Smooth muscle cell of the brain vasculature (primary cell): ENCODE measurements around the gene MLLT3.
"Not testable (repeated sequence)": the region's sequence is repeated elsewhere in the genome, so short reads cannot be mapped to it uniquely, and the experiment has no call there.

Source experiments
- DNase-seq: peaks from one replicate; pipeline ENCODE4 v3.0.0-alpha.2; 2012; ENCODE audit warnings: low read depth, low spot score

MLLT3 gene

DNA sequence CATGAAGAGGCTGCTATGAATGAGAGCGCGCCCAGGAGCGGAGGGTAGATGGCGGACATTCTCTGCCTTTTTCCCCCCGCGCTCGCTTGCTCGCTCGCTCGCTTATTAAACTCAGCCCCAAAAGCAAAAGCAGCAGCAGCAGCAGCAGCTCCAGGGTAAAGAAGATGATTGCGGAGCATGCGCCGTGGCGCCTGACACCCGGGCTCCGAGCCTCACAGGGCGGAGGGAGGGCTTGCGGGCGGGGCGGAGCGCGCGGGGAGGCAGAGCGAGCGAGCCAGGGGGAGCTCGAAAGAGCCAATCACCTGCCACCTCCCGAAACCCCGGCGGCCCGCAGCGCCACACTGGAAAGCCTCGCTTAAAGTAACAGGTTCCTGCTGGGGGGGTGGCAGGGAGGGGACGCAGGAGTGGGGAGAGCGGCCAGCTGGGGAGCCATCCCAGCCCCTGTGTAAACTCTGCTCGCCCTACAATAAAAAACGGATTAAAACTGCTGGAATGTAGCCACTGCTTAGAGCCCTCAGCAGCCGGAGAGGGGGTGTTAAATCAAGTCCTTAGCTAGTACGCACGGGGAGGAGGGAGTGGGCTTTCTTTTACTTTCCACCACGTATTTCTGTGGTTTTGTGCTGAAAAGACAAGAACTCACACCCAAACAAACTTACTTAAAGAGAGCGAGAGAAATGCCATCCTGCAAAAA, at the start of gene MLLT3:
Gene MLLT3 (minus strand): TSS at position 170 of the 691 bp plus-strand sequence.
- peak; percentile 91 for DNase-seq

DNA sequence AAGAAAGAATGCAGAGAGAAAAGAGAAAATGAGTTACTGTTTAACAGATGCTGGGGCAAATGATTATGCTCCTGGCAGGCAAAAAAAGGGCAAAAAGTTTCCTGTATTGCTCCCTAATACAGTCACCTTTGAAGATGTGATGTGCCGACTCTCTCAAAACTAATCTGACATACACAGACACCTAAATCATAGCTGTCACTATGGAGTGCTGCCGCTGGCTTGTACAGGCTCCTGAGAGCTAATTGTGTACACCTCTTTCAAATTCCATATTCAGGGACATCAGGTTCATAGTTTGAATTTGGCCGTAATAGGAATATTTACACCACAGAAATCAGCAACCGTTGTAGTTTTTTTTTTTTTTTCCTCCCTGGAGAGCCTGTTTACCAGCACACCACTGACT, 49.3 kb upstream of the MLLT3 start:
- DNase-seq: no peak

DNA sequence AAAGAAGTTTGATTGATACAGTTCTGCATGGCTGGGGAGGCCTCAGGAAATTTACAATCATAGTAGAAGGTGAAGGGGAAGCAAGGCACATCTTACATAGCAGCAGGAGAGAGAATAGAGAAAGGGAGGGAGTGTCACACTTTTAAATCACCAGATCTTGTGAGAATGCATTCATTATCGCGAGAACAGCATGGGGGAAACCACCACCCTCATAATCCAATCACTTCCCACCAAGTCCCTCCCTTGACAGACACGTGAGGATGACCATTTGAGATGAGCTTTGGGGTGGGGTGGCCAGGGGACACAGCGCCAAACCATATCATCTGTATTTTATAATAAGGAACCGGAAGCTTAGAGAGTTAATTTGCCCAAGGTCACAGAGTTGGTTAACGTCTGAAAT, 48.1 kb upstream of the MLLT3 start:
- DNase-seq: no peak

DNA sequence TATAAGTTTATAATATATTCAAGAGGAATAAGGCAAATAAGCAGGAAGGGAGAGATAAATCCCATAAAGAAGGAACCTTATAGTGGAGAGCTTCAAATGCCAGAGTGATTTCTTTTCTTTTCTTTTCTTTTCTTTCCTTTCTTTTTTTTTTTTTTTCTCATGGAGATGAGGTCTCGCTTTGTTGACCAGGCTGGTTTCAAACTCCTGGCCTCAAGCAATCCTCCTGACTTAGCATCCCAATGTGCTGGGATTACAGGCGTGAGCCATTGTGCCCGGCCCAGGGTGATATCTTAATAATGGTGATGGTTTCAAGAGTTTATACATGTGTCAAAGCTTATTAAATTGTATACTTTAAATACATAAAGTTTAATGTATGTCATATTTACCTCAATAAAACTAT, 42.2 kb upstream of the MLLT3 start:
- no peak for DNase-seq

DNA sequence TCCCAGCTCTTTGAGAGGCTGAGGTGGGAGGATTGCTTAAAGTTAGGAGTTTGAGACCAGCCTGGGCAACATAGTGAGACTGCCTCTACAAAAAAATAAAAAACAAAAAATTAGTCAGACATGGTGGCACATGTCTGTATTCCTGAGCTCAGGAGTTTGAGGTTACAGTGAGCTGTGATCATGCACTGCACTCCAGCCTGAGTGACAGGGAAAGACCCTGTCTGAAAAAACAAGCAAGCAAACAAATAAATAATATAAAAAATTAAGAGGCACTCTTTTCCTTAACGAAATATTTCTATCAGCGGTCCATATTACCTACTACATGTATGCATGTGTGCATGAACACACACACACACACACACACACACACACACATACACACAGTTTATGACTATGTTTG, 40.8 kb upstream of the MLLT3 start:
- DNase-seq: no peak

DNA sequence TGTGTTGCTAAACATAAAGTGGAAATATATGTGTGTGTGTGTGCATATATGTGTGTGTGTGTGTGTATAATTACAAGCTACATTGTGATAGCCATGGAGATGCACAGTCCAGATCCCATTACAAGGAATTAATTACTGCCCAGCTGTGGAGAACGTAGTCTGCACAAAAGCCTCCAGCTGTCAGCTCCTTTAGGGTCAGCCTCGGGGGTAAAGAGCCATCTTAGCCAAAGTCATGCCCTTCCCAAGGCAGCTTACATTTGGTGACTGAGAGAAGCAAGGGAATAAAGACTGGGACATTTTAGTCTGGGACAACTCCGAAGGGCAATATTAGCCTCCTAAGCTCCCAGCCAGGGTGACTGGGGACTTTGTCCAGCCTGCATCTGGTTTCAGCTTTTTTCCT, 39.9 kb upstream of the MLLT3 start:
- DNase-seq: no peak

DNA sequence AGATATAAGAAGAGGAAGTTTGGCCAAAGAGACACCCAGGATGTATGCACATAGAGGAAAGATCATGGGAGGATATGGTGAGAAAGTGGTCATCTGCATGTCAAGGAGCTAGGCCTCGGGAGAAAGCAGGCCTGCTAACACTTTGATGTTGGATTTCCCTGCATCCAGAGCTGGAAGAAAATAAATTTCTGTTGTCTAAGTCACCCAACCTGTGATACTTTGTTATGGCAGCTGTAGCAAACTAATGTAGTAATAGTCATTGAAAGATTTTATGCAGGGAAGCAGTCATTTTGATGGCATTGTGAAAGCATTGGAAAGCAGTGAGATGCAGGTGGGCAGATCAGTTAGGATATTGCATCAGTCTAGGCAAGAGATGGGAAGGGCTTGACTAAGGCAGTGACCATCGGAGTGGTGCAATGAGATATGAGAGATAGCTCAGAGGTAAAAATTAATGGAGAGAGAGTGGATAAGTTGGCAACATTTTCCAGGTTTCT, 37.2 kb upstream of the MLLT3 start:
- no peak for DNase-seq

DNA sequence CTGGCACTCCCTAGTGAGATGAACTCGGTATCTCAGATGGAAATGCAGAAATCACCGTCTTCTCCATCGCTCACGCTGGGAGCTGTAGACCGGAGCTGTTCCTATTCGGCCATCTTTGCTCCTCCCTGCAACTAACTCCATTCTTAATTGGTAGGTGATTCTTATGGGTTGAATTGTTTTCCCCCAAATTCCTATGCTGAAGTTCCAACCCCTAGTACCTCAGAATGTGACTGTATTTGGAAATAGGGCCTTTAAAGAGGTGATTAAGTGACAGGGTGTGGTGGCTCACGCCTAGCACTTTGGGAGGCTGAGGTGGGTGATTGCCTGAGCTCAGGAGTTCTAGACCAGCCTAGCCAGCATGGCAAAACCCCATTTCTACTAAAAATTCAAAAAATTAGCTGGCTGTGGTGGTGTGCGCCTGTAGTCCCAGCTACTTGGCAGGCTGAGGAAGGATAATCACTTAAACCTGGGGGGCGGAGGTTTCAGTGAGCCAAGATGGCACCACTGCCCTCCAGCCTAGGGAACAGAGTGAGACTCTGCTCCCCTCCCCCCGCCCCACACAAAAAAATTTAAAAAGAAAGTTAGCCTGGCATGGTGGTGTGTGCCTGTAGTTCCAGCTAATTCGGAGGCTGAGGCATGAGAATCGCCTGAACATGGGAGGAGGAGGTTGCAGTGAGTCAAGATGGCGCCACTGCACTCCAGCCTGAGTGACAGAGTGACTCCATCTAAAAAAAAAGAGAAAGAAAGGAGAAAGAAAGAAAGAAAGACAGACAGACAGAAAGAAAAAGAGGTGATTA, 36.6 kb upstream of the MLLT3 start:
- DNase-seq: no peak

DNA sequence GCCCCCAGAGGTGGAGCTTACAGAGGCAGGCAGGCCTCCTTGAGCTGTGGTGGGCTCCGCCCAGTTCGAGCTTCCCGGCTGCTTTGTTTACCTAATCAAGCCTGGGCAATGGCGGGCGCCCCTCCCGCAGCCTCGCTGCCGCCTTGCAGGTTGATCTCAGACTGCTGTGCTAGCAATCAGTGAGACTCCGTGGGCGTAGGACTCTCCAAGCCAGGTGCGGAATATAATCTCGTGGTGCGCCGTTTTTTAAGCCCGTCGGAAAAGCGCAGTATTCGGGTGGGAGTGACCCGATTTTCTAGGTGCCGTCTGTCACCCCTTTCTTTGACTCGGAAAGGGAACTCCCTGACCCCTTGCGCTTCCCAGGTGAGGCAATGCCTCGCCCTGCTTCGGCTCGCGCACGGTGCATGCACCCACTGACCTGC, 36.0 kb upstream of the MLLT3 start:
- not testable (repeated sequence) for DNase-seq

DNA sequence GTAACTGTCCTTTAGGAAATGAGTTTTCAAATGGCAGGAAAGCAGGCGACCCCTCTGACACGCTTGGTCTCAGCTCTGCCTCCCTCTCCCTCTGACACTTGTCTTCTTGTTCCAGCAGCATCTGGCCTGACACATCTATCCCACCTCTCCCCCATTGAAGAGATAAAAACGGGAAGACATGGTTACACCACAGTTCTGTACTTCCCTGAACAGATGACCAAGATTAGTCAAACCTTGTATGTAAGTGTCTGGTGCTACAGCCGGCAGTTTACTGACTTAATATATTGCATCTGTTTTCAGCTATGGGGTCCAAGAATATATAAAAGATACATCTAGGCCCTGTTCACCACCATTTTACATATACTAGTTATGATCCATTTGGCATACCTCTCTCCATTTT, 29.6 kb upstream of the MLLT3 start:
- no peak for DNase-seq

DNA sequence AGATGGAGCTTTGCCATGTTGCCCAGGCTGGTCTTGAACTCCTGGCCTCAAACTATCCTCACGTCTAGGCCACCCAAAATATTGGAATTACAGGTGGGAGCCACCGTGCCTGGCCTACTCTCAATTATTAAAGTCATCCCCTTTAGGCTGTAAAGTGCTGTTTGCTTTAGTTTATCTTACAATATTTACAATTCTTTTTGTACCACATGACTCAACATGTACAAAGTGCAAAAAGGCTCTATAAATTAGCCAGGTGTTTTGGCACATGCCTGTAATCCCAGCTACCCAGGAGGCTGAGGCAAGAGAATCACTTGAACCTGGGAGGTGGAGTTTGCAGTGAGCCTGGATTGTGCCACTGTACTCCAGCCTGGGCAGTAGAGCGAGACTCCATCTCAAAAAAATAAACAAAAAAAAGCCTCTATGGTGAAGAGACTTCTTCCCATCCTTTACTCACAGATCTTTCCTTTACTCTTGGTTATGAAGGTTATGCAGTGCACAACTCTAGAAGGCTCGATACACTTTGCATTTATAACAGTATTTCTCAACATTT, 28.5 kb upstream of the MLLT3 start:
- no peak for DNase-seq

DNA sequence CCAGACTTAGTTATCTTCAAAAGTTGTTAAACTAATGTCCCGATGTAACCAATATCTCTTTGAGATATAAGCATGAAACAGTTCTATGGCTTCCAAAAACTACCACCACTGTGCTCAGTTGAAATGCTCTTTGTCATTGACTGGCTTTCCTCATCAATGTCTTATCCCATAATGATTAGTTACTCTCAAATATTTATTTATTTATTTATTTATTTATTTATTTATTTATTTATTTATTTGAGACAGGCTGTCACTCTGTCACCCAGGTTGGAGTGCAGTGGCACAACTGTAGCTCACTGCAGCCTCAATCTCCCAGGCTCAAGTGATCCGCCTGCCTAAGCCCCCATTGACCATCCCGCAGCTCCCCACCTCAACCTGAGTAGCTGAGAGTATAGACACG, 28.0 kb upstream of the MLLT3 start:
- DNase-seq: no peak

DNA sequence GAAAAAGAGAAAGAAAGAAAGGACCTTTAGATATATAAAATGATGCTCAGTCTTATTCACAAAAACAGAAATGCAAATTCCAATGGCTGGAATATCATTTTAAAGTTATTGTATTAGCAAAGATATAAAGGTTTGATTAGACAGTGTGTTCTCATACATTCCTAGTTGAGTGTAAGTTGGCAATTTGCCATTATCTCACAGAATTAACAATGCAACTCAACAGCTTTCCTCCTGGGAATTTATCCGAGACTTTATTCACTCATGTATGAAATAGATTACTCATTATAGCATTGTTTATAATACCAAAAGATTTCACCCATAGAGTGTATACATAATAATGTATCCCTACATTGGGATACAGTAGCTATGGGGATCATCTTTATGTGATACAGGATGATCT, 27.1 kb upstream of the MLLT3 start:
- DNase-seq: no peak

DNA sequence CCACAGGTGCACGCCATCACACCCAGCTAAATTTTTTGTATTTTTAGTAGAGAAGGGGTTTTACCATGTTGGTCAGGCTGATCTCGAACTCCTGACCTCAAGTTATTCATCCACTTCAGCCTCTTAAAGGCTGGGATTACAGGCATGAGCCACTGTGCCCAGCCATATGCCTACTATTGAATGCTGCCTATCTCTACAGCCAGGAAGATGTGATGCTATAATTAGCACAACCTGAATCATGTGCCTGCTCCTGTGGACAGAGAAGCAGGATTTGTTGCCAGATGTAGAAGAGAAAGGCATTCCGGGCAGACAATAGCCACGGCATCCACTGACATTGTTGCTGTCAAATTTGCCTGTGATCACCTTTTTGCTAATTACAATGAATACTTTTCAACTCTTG, 24.4 kb upstream of the MLLT3 start:
- no peak for DNase-seq

DNA sequence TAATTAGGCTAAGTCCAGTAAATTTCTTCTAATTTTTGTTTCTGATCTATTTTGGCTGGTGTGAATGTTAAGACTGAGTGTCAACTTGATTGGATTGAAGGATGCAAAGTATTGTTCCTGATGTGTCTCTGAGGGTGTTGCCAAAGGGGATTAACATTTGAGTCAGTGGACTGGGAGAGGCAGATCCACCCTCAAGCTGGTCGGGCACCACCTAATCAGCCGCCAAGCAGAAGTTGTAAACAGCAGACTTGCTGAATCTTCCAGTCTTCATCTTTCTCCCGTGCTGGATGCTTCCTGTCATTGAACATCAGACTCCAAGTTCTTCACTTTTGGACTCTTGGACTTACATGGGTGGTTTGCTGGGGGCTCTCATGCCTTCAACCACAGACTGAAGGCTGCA, 21.4 kb upstream of the MLLT3 start:
- no peak for DNase-seq

DNA sequence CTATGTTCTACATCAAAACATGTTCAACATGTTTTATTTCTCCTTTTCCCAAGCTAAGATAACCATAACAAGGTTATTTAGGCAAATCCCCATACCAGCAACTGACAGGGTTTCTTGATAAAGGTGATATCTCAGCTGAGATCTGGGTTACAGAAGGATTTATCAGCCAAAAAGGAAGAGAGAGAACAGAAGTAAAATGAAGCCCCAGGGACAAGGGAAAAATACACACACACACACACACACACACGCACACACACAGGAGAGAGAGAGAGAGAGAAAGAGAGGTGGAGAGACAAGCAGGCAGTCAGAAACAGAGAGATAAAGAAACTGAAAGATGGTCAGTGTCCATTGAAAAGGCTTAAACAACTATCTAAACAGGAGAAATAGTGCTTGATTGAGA, 19.7 kb upstream of the MLLT3 start:
- DNase-seq: no peak

DNA sequence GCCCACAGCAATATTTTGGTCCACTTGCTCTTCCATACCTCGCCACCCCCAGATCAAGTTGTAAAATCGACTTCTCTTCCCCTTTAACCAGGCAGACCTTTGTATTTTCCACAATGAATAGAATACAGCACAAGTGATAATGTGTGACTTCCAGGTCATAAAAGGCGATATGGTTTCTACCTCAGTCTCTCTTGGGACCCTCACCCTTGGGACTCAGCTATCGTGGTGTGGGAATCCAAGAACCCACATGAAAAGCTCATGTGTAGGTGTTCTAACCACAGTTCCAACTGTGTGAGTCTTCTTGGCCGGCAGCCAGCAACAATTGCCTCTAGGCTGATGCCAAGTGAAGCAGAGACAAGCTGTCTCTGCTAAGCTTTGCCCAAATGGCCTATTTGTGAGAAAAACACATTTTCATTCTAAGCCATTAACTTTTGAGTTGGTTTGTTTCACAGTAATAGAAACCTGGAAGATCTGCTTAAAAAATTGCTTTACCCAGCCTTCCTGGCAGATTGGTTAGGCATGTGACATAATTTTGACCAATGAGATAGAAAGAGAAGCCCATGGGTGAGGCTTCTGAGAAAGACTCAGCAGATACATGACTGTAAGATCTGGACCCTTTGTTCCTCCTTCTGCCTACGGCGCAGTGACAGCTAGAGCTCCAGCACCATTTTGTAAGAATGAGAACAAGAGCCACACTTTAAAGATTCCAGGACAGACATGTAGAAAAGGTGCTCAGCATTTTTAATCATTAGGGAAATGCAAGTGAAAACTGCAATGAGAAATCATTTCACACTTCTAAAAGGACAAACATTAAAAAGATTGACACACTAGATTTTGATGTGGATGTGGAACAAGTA, 18.3 kb upstream of the MLLT3 start:
- peak; percentile 50 for DNase-seq

DNA sequence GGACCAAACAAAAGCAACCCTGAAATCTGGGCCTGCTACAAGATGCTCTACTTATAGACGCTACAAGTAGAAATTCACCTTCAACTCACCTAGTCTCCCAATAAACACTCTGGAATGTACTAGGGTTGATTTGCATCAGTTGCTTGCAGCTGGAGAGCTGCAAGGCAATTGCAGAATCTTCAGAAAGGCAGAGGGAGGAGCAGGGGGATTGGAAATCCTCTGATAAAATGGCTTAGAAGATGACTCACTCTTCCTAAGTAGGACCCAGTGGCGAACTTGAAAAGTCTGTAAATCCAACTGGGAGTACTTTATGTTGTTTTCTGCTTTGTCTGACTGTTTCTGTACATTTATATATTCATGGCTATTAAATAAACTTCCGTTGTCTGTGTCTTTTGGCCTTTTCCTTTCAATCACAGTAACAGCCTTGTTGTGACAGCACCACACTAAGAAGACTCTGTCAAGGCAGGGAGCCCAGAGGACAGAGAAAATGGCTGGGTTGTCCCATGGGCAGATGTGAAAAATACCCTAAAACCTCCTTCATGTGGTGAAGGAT, 14.7 kb upstream of the MLLT3 start:
- DNase-seq: no peak

DNA sequence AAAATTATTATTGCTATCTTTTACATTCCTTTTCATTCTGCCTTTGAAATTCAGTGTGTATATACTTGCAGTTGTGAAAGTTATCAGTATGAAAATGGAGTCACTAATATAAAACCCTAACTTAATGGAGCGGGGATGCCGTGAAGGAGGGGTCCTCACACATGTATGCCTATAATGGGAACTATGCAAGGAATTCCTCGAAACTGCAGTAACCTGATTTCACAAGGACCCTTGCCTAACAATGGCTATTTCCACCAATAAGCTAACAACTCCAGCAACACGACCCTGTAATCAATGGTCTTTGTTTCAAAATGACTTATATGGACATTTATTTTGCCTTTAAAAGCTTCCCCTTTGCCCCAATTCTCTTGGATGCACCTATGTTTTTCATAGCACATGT, 12.6 kb upstream of the MLLT3 start:
- no peak for DNase-seq

DNA sequence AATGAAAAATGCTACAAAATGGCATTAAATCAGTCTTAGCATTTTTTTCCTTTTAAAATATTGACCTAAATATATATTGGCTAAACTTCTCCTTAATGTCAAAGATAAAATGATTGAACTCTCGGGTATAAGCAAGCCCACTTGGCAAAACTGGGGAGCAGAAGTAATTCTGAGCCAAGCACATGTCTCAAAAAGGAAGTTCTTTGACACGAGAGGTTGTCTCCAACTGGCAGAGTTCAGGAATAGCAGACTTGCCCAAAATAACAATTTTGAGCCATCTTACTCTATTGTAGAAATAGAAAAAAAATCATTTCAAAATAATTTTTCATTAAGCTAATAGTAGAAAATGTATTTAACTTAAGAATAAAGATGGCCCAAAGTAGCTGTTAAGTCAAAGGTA, 10.4 kb upstream of the MLLT3 start:
- DNase-seq: no peak

DNA sequence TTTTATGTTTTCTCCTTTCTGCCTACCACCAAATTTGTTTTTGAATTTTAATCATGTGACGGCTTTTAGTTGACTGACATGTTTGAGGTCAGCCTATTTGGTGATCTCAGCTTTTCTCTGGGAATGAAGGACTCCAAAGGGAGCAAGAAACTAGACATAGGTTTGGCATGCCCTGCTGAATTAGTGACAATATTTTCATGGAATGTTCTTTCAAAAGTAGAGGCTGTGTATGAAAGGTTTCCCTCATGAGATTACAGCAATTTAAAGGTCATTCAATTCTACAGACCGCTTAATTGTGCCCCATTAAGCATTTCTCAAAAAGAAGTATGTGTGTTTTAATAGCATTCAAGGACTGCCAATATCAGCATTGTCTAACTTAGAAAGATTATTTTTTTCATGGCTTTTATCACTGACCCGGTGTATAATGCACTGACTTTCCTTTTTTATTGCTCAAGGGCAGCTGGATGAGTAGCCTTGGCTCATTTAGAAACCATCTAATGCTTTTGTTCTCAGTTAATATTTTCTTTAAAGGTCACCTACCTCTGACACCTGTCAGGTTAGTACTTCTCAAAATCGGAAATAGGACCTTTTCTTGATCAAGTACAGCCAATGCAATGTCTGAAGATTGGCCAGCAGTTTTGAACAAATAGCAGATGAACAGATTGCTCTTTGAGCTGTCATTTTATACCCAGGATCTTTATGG, 8.1 kb upstream of the MLLT3 start:
- DNase-seq: no peak
